Mucosa of descending colon (tissue), 3 donors: ENCODE measurements around the gene NHEJ1. TPM values are rescaled to one million over a fixed set of nuclear protein-coding genes. Genes with fewer than 3 reads are reported as not detected.

Source experiments
- ATAC-seq: fragments of 200-7000 bp; cut with Tn5 transposase; one replicate; pipeline ENCODE4 v1.9.1; 2020; ENCODE audit warnings: mild to moderate bottlenecking, moderate library complexity
- DNase-seq, 3 donors: peaks; one replicate each; pipeline ENCODE4 v3.0.0-alpha.2; 2020
- H3K36me3 ChIP-seq: fragments of 200-600 bp; one replicate; pipeline ENCODE4 v1.8.0; 2021; ENCODE audit warnings: low read depth, mild to moderate bottlenecking
- H3K4me1 ChIP-seq: fragments of 200-600 bp; one replicate; pipeline ENCODE4 v1.8.0; 2021; ENCODE audit warnings: low read depth, mild to moderate bottlenecking
- H3K4me3 ChIP-seq: fragments of 200-600 bp; one replicate; pipeline ENCODE4 v1.8.0; 2021; ENCODE audit warnings: mild to moderate bottlenecking
- H3K9me3 ChIP-seq: fragments of 200-600 bp; one replicate; pipeline ENCODE4 v1.8.0; 2021; ENCODE audit warnings: mild to moderate bottlenecking
- intact Hi-C, 2 donors: fragments of 100-400 bp; cut with DNase I in 1 of 2; cut with micrococcal nuclease in 1 of 2; formaldehyde crosslinking; loops; one replicate each; pipeline versions ENCODE4 v1.11.0 to v1.11.1; 2022; cut with DNase I, micrococcal nuclease
- total RNA-seq, 3 donors: library from RNA; stranded (reverse); fragmentation: NEBNext Ultra II Directional in 2 of 3; extraction: Animal tissue kit (Norgen Biotek cat#: 25700) in 2 of 3; gene quantifications; one replicate each; pipeline versions ENCODE4 v1.2.1 to v1.2.4, GENCODE V29; 2021 to 2023
- TF ChIP-seq, protein P1 (sequence below): fragments of 200-600 bp; IDR thresholded peaks from one replicate; pipeline ENCODE4 v1.8.0; 2022; ENCODE audit warnings: antibody characterized with exemption, mild to moderate bottlenecking
- donor health status: DM: no; HTN: no; CAD: no; lungs with moderate emphysema.
- donor health status: DM: no; HTN: no; CAD: no.
- donor health status: DM: no; HTN: yes; CAD: no.

NHEJ1 gene
- total RNA-seq, 3 donors from 2014 or later = 31.9 to 63.6 (median 41.7) TPM

- TF ChIP-seq, protein P1, sequence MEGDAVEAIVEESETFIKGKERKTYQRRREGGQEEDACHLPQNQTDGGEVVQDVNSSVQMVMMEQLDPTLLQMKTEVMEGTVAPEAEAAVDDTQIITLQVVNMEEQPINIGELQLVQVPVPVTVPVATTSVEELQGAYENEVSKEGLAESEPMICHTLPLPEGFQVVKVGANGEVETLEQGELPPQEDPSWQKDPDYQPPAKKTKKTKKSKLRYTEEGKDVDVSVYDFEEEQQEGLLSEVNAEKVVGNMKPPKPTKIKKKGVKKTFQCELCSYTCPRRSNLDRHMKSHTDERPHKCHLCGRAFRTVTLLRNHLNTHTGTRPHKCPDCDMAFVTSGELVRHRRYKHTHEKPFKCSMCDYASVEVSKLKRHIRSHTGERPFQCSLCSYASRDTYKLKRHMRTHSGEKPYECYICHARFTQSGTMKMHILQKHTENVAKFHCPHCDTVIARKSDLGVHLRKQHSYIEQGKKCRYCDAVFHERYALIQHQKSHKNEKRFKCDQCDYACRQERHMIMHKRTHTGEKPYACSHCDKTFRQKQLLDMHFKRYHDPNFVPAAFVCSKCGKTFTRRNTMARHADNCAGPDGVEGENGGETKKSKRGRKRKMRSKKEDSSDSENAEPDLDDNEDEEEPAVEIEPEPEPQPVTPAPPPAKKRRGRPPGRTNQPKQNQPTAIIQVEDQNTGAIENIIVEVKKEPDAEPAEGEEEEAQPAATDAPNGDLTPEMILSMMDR = no peak
- no peak for DNase-seq
Observed at GRCh38 chr2:219158025-219158424, 2.6 kb downstream of the NHEJ1 start.

GRCh38 chr2:219157396-219157795 is 3.2 kb downstream of the NHEJ1 start:
- Histone ChIP-seq H3K4me1 (peaks cover 5% of the 10 kb centered on the region), H3K9me3 (no peaks in the 10 kb centered on the region), H3K4me3 (no peak overlapping the region), H3K36me3 (no peaks in the 10 kb centered on the region)
- ATAC-seq (no peak), DNase-seq (no peak)
- intact Hi-C loops = loop anchor here (10.0 kb wide), 2 partner anchors 103 to 123 kb away; no protein-coding TSS in a partner anchor
- TF ChIP-seq, protein P1 = no peak

More at GRCh38 chr2:219158025-219158424, 2.6 kb downstream of the NHEJ1 start:
- no peaks in the 10 kb centered on the region for H3K9me3 ChIP-seq
- peaks cover 5% of the 10 kb centered on the region for H3K4me1 ChIP-seq
- intact Hi-C loops = loop anchor here (10.0 kb wide), 2 partner anchors 103 to 123 kb away; no protein-coding TSS in a partner anchor
- ATAC-seq = no peak
- no peak overlapping the region for H3K4me3 ChIP-seq
- no peaks in the 10 kb centered on the region for H3K36me3 ChIP-seq

- TF ChIP-seq, protein P1 = no peak
- H3K4me1 ChIP-seq = peaks cover 5% of the 10 kb centered on the region
- peak; percentile 85 for ATAC-seq
- no peak overlapping the region for H3K4me3 ChIP-seq
- H3K9me3 ChIP-seq = no peaks in the 10 kb centered on the region
- no peaks in the 10 kb centered on the region for H3K36me3 ChIP-seq
- intact Hi-C loops = loop anchor here (10.0 kb wide), 2 partner anchors 100 to 120 kb away; no protein-coding TSS in a partner anchor
- DNase-seq = peak in 1 of 3 donors; percentile 75
Observed at GRCh38 chr2:219155054-219155644, 5.5 kb downstream of the NHEJ1 start.

DNA sequence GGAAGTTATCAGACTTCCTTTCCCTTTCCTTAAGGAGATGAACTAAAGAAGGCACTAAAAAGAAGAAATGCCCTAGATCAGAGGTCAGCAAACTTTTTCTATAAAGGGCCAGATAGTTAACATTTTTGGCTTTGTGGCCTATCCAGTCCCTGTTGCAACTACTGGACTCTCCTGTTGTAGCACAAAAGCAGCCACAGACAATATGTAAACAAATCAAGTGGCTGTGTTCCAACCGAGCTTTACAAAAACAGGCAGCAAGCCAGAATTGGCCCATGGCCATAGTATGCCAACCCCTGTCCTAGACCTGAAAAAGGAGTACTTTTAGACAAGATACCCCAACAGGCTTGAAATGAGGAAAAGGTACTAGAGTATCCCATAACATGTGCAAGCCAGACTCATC is 10.9 kb downstream of the NHEJ1 start:
- H3K9me3 ChIP-seq = no peaks in the 10 kb centered on the region
- TF ChIP-seq, protein P1 = no peak
- H3K4me1 ChIP-seq = no peaks in the 10 kb centered on the region
- no peak for ATAC-seq
- DNase-seq = peak in 1 of 3 donors; percentile 24
- intact Hi-C loops = loop anchor here (10.0 kb wide), 2 partner anchors 95 to 115 kb away; no protein-coding TSS in a partner anchor
- H3K4me3 ChIP-seq = no peak overlapping the region
- no peaks in the 10 kb centered on the region for H3K36me3 ChIP-seq

DNA sequence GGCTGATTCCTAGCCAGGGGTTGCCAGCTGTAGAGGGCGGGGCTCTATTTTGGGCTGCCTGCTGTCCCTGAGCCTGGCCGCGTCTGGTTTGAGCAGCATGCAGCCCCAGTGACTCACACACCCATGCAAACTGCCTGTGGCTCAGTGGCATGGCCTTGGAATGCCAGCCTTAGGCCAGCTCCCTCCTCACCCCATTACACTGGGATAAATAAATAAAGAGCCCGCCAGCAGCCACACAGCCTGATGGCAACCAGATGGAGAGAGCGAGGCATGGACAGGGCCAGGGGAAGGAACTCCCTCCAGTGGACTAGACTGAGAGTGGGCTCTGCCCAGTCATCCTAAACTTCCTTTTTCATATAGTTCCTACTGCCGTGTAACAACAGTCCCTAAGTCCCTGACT is 18.3 kb downstream of the NHEJ1 start:
- ATAC-seq (peak; percentile 20), DNase-seq (no peak)
- H3K9me3 ChIP-seq = no peaks in the 10 kb centered on the region
- no peaks in the 10 kb centered on the region for H3K36me3 ChIP-seq
- no peak overlapping the region for H3K4me3 ChIP-seq
- TF ChIP-seq, protein P1 = no peak
- no peaks in the 10 kb centered on the region for H3K4me1 ChIP-seq
- intact Hi-C loops = no loop called here
